ENCODE data around the gene MYDGF.
A peak's percentile ranks its signal among the peaks of the same experiment; 100 is the strongest.

The MYDGF gene

GRCh38 chr19:4664642-4665041, 5.5 kb downstream of the MYDGF start:
- no peak for TF ChIP-seq CTCF (IDR thresholded peaks at IDR 0.05; ENCODE audit: low read depth, low read length)
- no peak overlapping the region for H3K4me3 ChIP-seq (ENCODE audit: low read depth, low read length)
- DNase-seq (ENCODE audit: low read depth, low spot score): no peak
- in situ Hi-C loops (cut with HindIII; ENCODE audit: low sequenced_read_pairs): no loop called here

- no peak overlapping the region for H3K4me3 ChIP-seq (ENCODE audit: low read depth, low read length)
- DNase-seq (ENCODE audit: low read depth, low spot score): no peak
- in situ Hi-C loops (cut with HindIII; ENCODE audit: low sequenced_read_pairs): no loop called here
- no peak for TF ChIP-seq CTCF (IDR thresholded peaks at IDR 0.05; ENCODE audit: low read depth, low read length)
Observed at GRCh38 chr19:4662812-4663211, 7.3 kb downstream of the MYDGF start.

GRCh38 chr19:4662020-4662695, 8.0 kb downstream of the MYDGF start:
- in situ Hi-C loops (cut with HindIII; ENCODE audit: low sequenced_read_pairs): no loop called here
- no peak overlapping the region for H3K4me3 ChIP-seq (ENCODE audit: low read depth, low read length)
- no peak for DNase-seq (ENCODE audit: low read depth, low spot score)
- no peak for TF ChIP-seq CTCF (IDR thresholded peaks at IDR 0.05; ENCODE audit: low read depth, low read length)

DNA sequence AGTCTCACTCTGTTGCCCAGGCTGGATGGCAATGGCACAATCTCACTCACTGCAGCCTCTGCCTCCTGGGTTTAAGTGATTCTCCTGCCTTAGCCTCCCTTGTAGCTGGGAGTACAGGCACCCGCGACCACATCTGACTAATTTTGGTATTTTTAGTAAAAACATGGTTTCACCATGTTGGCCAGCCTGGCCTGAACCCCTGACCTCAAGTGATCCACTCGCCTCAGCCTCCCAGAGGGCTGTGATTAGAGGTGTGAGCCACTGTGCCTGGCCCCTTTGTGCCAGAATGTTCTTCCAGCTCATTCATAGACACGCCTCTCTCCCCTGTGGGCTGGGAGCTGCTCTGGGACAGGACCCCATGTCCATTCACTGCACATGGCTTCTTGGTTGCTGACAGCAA, 9.1 kb downstream of the MYDGF start:
- DNase-seq (ENCODE audit: low read depth, low spot score): no peak
- in situ Hi-C loops (cut with HindIII; ENCODE audit: low sequenced_read_pairs): no loop called here

DNA sequence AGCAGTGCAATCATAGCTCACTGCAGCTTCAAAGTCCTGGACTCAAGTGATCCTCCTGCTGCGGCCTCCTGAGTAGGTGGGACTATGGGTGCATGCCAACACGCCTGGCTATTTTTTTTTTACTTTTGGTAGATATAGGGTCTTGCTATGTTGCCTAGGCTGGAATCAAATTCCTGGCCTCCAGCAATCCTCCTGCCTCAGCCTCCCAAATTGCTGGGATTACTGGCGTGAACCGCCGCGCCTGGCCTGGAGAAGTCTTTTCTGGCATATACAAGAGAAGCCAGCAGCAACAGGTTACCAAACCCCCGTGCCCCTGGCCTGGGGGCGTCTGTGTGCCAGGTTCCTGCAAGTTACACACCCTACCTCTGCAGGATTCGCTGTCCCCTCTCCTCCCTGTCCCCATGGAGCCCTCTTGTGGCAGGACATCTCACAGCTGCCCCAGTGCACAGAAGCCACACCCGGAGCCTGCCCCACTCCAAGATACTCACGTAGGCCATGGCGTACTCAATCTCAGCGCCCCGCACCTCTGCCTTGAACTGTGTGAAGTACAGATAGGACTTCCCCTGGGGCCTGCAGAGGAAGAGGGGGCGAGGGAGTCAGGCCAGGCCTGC, 9.9 kb downstream of the MYDGF start:
- no peak overlapping the region for H3K4me3 ChIP-seq (ENCODE audit: low read depth, low read length)
- in situ Hi-C loops (cut with HindIII; ENCODE audit: low sequenced_read_pairs): no loop called here
- DNase-seq (ENCODE audit: low read depth, low spot score): no peak
- peak; percentile 33 for TF ChIP-seq CTCF (IDR thresholded peaks at IDR 0.05; ENCODE audit: low read depth, low read length)

More for the DNA sequence above, 9.1 kb downstream of the MYDGF start:
- H3K4me3 ChIP-seq (ENCODE audit: low read depth, low read length): no peak overlapping the region
- TF ChIP-seq CTCF (IDR thresholded peaks at IDR 0.05; ENCODE audit: low read depth, low read length): no peak

GRCh38 chr19:4657835-4658234, 12.3 kb downstream of the MYDGF start:
- no peak overlapping the region for H3K4me3 ChIP-seq (ENCODE audit: low read depth, low read length)
- DNase-seq (ENCODE audit: low read depth, low spot score): no peak
- in situ Hi-C loops (cut with HindIII; ENCODE audit: low sequenced_read_pairs): no loop called here
- no peak for TF ChIP-seq CTCF (IDR thresholded peaks at IDR 0.05; ENCODE audit: low read depth, low read length)
